T47D (cell line): ENCODE measurements around the gene MBNL2.

Source experiments
- DNase-seq, 2 experiments: peaks; one replicate each; pipeline versions ENCODE4 v3.0.0 to v3.0.0-alpha.2; 2011 to 2012; ENCODE audit warnings: low read depth in 1 of 2, low spot score in 1 of 2
- JUND ChIP-seq: IDR thresholded peaks from 2 replicates; pipeline ENCODE4 v1.6.1; 2012; ENCODE audit warnings: low read depth
- in situ Hi-C: cut with HindIII; loops from 2 replicates; pipeline ENCODE4 v1.10.0; 2016; ENCODE audit warnings: low sequenced_read_pairs, low pct_unique_long_range_greater_than_20kb

Gene MBNL2

DNA sequence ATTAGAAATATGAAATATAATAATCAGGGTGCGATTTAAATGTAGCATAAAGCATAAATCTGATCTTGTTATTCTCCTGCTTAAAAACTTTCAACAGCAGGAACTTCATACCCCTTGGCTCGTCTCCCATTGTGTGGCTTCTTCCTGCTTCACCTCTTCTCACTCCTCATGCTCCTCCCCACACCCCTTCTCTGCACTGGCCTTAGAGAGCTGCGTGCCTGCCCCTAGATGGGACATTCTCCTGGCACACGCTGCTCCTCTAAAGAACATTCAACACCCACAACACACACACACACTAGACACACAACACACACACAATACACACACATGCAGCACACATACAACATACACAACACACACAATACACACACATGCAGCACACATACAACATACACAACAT, 107.2 kb downstream of the MBNL2 start:
- DNase-seq, result peak in 1 of 2 experiments; percentile 6
- in situ Hi-C loops, result no loop called here
- no peak for TF ChIP-seq JUND

DNA sequence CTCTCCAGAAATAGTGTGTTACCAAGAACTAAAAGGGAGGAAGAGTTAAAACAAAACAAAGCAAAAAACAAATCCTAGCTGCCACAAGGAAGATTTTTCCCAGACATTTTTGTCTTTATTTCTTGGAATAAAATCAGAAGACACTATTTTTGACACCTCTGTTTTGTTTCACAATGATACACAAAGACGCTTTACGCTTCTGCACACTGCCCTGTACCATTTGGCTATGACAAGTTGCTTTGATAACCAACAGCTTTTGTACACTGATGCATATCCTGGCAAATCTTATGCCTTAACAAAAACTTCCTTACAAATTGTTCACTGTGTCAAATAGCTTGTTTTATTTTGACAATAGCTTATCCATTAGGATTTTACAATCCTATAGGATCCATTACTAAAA, 108.3 kb downstream of the MBNL2 start:
- in situ Hi-C loops, result no loop called here
- TF ChIP-seq JUND, result no peak
- no peak for DNase-seq

DNA sequence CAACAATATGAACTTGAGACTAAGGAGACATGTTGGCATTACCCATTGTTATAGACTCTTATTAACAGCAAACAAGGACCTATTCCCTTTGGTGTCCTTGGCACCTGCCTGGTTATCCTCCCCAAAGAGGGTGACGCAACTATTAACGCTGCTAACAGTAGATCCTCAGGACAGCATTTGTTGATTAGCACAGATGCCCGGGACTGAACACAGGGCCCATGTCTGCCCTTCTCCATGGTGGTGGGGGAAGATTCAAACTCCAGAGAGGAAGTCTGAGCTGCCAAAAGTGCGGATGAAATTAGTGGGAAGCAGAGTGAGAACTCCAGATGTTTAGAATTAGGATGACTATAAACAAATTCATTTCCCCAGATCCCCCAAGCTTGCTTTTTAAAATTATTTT, 110.6 kb downstream of the MBNL2 start:
- in situ Hi-C loops, result no loop called here
- no peak for TF ChIP-seq JUND
- DNase-seq, result no peak

DNA sequence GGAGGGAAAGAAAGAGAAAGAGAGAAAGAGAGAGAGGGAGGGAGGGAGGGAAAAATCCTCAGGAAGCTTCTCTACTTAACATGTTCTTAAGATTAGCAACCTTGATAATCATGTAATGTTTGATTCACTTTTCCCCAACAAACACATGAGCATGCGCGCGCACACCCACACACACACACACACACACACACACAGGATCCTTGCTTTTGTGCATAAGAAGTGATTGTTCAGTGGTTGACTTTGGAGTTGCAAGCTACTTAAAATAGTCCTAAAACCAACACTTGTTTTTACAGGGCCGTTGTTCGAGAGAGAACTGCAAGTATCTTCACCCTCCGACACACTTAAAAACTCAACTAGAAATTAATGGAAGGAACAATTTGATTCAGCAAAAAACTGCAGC, 111.8 kb downstream of the MBNL2 start:
- TF ChIP-seq JUND, result no peak
- no peak for DNase-seq
- in situ Hi-C loops, result no loop called here

DNA sequence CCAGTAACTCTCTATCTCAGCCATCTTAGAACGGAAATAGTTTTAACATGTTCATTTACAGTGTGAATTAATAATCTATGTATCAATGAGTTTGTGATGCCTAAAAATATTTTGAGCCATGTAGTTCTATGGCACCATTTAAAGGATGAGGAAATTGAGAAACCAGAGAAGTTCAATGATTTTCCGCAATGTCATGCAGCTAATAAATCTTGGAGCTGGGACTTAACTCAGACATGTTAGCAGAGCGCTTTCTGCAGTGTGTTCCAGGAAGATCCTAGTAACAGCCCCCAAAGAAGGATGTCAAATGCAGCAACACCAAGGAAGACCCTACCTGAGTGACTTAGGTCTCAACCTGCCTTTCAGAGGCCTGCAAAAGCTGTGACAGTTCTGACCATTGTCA, 112.6 kb downstream of the MBNL2 start:
- in situ Hi-C loops, result no loop called here
- DNase-seq, result peak in 1 of 2 experiments; percentile 7
- no peak for TF ChIP-seq JUND

DNA sequence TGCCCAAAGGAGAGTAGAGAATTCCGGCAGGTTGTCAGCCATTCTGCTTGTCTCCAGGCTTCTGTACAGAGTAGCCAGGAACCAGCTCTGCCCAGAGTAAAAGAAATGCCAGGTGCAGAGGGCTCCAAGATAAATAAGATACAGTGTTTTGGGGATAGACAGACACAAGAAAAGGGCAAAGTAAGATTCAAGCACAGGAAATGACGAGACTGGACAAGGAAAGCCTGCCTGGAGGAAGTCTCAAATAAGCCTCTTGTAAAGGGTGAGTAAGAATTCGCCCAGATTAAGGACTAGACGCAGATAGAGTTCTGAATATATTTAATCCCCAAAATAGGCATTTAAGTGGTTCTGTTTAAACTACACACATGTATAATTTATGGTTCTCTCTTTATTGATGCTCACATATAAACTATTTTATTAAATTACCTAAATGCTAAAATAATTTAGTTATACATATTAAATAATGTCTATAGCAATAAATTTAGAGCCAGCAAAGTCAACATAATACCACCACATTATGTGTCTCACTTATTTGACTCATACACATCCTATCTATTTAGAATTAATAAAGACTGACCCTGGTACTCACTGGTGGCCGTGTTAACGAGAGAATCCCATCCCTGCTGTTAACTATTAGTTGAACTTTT, 113.5 kb downstream of the MBNL2 start:
- in situ Hi-C loops, result no loop called here
- no peak for TF ChIP-seq JUND
- no peak for DNase-seq

DNA sequence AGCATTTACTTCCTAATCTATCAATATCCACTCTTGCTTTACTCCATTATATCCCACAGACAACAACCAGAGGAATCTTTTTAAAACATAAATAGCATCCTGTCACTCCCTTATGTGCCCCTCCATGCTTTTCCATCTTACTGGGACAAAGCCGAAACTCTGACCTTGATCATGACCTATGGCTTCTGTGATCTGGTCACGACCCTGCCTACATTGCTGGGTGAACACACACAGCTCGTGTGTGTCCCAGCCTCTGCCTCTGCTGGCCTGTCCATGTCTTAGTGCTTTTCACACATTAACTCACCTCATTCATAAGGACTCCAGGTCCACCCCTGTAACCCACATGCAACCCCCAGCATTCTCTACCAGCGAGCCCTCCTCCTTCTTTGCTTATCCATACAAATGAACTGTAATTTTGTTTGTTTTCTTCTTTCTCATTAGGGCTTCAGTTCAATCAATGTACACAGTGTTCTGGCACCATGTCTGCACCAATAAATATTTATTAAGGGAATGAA, 115.9 kb downstream of the MBNL2 start:
- DNase-seq, result no peak
- TF ChIP-seq JUND, result no peak
- in situ Hi-C loops, result no loop called here

DNA sequence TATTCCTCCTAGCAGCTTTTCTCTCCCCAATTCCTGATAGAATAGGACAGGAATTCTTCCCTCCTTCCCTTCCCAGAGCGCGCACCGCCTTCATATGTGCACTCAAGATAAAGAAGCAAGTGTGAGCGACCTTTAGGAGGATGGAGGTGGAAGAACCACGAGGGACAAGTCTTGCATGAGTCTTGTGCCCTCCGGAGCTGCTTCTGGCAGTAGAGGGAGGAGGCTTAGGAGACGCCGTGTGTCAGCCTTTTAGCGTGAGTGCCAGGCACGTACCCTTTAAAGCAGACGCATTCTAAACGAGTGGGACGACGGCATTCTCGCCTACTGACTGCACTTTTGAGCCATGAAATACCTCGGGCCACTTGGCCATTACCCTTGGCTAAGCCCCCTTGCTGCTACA, 116.4 kb downstream of the MBNL2 start:
- in situ Hi-C loops, result no loop called here
- no peak for TF ChIP-seq JUND
- no peak for DNase-seq

DNA sequence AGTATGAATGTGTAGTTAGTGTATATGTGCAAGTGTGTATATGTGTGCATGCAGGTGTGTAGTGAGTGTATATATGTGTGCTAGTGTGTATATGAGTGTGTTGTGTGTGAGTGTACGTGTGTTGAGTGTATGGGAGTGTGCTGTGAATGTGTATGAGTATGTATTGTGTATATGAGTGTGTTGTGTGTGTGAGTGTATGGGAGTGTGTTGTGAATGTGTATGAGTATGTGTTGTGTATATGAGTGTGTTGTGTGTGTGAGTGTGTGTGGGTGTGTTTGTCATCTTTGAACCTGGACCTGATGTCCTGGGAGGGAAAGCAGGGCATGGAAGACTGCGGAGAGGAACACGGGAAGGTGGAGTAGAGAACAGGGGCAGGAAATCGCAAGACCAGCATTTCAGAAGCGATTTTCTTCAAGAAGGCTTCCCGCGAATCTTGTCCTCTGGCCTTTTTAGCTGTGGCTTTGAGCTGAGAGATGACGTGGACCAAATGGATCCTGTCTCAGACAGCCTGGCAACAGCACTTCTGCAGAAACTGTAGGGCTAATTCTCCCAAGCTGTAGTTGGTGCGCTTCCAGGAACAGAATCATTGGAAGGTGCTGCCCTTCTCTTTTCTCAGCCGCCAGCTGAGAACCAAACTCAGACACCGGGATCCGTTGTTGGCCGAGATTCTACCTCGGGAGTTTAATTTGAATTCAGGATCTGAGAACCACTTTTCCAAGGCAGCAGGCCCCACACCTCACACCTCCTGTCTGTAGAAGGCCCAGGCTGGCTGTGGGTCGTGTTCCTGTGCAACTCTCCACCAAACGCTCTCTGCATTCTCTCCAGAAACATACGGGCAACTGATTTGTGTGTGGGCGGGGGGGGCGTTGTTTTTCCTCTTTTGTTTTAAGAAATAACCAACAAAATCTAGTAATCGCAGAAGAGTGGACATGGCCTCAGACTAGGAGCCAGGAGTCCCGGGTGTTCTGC, 117.2 kb downstream of the MBNL2 start:
- DNase-seq, result peak in 1 of 2 experiments; percentile 22
- TF ChIP-seq JUND, result no peak
- in situ Hi-C loops, result no loop called here

DNA sequence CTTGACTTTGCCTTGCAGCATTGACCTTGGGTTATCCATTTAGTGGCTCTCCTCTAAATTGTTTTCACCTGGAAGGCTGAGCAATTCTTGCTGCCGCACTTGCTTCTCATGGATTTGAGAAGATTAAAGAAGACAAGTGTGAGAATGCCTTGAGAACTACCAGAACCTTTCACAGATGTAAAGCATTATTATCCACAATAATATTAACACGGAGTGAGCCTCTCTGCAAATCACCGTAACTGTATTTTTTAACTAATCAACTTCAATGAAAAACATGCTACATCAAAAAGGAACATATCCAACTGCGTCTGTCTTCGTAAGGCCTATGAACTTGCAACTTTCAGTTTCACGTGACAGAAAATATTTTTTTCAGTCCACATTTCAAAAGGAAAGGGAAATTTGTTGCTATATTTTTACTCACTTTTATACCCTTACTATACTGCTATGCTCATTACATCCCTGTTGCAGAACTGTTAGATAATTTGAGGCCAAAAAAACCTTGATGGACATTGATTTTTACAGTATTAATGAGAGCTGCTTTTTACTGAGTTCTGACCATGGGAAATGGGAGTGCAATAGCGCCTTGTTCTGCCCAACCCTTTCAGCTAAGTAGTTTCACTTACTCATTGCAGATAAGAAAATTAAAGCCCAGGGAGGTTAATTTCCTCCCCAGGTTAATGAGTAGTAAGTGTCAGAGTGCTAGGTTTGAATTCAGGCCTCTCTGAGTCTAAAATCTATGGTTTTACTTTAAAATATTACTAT, 118.0 kb downstream of the MBNL2 start:
- in situ Hi-C loops, result no loop called here
- TF ChIP-seq JUND, result no peak

DNA sequence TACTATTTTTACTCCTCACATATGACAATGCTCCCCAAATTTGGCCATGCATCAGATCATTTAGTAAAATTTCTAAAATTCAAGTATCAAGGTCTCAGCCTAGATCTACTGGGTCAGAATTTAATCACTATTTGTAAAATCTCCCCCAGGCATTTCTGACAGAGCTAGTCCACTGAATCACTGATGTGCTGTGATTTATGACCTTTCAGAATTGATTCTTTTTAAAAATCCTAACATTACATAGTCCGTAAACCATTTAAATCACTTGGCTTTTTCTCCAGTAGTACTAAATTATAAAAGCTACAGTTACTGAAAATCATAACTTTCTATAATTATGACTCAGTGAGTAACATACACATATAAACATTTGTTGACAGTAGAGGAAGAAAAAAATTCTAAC, 119.0 kb downstream of the MBNL2 start:
- no peak for TF ChIP-seq JUND

More for the DNA sequence above, 118.0 kb downstream of the MBNL2 start:
- no peak for DNase-seq

DNA sequence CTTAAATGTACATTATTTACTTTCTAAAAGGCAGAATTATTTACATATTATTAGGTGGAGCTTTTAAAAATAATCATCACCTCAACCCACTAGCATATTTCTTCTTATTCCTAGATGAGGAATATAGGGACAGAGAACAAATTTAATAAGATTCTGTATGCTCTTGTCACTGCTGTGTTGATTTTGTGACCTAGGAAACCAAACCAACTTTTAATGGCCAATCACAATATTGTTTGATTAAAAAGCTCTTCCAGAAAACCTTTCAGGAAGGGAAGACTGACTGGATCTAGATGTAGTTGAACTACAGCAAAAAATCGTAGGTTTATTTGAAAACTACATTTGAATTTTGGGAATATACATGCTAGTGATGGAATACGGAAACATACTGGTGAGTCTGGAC, 120.0 kb downstream of the MBNL2 start:
- no peak for DNase-seq
- TF ChIP-seq JUND, result no peak
- in situ Hi-C loops, result no loop called here

More for the DNA sequence above, 119.0 kb downstream of the MBNL2 start:
- in situ Hi-C loops, result no loop called here
- DNase-seq, result no peak
